T-helper 17 cell (primary cell): ENCODE data around the gene OSTN. TPM values are rescaled to one million over a fixed set of nuclear protein-coding genes. Genes with fewer than 3 reads are reported as not detected.
"Not testable (repeated sequence)": the region's sequence is repeated elsewhere in the genome, so short reads cannot be mapped to it uniquely, and the experiment has no call there.

Experiments used
- ATAC-seq: fragments of 150-1000 bp; cut with Tn5 transposase; 2 replicates; pipeline ENCODE4 v1.10.0; 2021; ENCODE audit warnings: mild to moderate bottlenecking, moderate library complexity
- DNase-seq, 3 donors: peaks; one replicate each; pipeline versions ENCODE4 v3.0.0 to v3.0.0-alpha.2; 2020 to 2021
- H3K9me3 ChIP-seq: one replicate; pipeline ENCODE4 v1.7.0; 2013; ENCODE audit warnings: low read length, mild to moderate bottlenecking; ENCODE audit not compliant: control insufficient read depth, poor library complexity, severe bottlenecking
- H3K27ac Mint-ChIP-seq: one replicate; pipeline ENCODE4 v1.8.0; 2022; ENCODE audit warnings: mild to moderate bottlenecking, moderate library complexity, mixed read lengths
- H3K27me3 Mint-ChIP-seq: one replicate; pipeline ENCODE4 v1.8.0; 2022; ENCODE audit warnings: mixed read lengths
- H3K36me3 Mint-ChIP-seq: one replicate; pipeline ENCODE4 v1.8.0; 2022; ENCODE audit warnings: low read depth, mixed read lengths
- H3K4me1 Mint-ChIP-seq: one replicate; pipeline ENCODE4 v1.8.0; 2022; ENCODE audit warnings: mild to moderate bottlenecking, mixed read lengths
- H3K4me3 Mint-ChIP-seq: one replicate; pipeline ENCODE4 v1.8.0; 2022; ENCODE audit warnings: mild to moderate bottlenecking, moderate library complexity, mixed read lengths
- total RNA-seq, 4 donors: library from RNA in 2 of 4; stranded (reverse) in 2 of 4; gene quantifications; one replicate each; pipeline ENCODE4 v1.2.3 and lab custom pipeline; 2022 to 2026

Gene OSTN, protein sequence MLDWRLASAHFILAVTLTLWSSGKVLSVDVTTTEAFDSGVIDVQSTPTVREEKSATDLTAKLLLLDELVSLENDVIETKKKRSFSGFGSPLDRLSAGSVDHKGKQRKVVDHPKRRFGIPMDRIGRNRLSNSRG
- not detected for total RNA-seq
- total RNA-seq (lab: John Stamatoyannopoulos, UW) = 0 reads per million in 2 donors

DNA sequence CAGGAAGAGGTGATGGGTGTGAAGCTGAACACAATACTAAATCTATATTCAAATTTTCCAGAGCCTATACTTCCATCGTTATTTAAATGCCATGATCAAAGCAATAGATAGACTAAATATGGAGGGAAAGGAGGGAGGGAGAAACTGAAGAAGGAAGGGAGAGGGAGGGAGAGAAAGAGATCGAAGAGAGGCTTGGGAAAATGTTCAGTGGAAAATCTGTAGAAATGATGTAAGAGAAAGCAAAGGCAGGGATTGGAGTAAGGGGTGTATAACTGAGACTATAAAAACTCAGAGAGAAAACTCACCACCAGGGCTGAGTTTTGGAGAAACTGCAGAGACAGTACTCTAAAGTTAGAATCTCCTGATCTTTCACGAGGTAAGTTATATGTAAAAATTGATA is at the start of gene OSTN:
OSTN (plus strand) TSS at position 310 of the 400 bp plus-strand sequence. CDS start 13,292 bp downstream, outside the sequence.
- Mint-ChIP-seq H3K27me3 (no peaks in the 10 kb centered on the region), H3K36me3 (no peaks in the 10 kb centered on the region), H3K4me1 (no peaks in the 10 kb centered on the region), H3K27ac (no peak within 1 kb of the TSS), H3K4me3 (no peak within 1 kb of the TSS)
- no peaks in the 10 kb centered on the region for H3K9me3 ChIP-seq
- DNase-seq (no peak), ATAC-seq (no peak)

DNA sequence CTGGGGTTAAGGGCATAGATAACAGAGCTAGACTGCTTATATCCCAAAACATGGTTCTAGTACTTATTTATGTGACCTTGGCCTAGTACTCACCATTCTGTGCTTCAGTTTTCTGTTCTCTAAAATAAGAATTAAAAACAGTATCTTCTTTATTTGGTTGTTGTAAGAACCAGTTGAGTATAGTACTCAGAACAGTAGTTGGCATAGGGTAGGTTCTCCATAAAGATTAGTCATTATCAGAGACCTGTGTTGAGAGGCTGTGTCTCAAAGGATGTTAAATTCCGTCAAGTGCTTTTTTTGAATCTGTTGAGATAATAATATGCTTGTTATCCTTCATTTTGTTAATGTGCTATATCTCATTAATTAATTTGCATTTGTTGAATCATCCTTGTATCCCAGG is 47.4 kb upstream of the OSTN start:
- DNase-seq = no peak
- no peaks in the 10 kb centered on the region for H3K4me1 Mint-ChIP-seq
- H3K36me3 Mint-ChIP-seq = no peaks in the 10 kb centered on the region
- H3K4me3 Mint-ChIP-seq = no peak overlapping the region
- ATAC-seq = no peak
- no peak overlapping the region for H3K27ac Mint-ChIP-seq
- no peaks in the 10 kb centered on the region for H3K9me3 ChIP-seq
- no peaks in the 10 kb centered on the region for H3K27me3 Mint-ChIP-seq

DNA sequence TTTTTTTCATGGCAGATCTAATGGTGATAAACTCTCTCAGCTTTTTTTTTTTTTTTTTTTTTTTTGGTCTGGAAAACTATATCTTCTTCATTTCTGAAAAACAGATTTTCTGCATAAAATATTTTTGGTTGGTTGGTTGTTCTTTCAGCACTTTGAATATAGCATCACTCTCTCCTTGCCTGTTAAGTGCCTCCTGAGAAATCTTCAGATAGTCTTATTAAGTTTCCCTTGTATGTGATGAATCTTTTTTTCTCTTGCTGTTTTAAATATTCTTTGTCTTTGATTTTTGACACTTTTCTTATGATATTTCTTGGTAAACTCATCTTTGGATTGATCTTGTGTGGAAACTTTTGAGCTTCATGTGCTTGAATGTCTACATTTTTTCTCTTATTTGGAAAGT is 44.2 kb upstream of the OSTN start:
- DNase-seq (no peak), ATAC-seq (no peak)
- Mint-ChIP-seq H3K27ac (no peak overlapping the region), H3K4me3 (no peak overlapping the region), H3K27me3 (no peaks in the 10 kb centered on the region), H3K36me3 (no peaks in the 10 kb centered on the region), H3K4me1 (no peaks in the 10 kb centered on the region)
- H3K9me3 ChIP-seq = no peaks in the 10 kb centered on the region

DNA sequence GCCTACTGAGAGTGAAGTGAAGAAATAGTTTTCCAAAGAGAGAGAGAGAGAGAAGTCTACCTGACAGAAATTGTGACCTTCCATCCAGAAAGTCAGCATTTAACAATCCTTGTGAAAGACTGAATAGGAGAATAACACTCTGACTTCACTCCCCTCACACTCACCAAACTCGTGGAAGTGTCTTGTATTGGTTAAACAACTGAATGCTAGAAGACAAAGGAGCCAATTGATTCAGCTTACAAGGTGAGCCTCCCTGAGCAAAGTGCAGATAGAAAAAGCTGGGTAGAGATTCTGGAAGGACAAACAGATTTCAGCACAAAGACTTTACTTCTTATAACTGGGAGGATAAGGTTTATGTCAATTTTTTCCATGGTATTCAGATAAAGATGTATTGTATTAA is 40.8 kb upstream of the OSTN start:
- no peaks in the 10 kb centered on the region for H3K9me3 ChIP-seq
- Mint-ChIP-seq H3K4me1 (no peaks in the 10 kb centered on the region), H3K4me3 (no peak overlapping the region), H3K36me3 (no peaks in the 10 kb centered on the region), H3K27me3 (no peaks in the 10 kb centered on the region), H3K27ac (no peak overlapping the region)
- no peak for ATAC-seq
- DNase-seq = no peak

DNA sequence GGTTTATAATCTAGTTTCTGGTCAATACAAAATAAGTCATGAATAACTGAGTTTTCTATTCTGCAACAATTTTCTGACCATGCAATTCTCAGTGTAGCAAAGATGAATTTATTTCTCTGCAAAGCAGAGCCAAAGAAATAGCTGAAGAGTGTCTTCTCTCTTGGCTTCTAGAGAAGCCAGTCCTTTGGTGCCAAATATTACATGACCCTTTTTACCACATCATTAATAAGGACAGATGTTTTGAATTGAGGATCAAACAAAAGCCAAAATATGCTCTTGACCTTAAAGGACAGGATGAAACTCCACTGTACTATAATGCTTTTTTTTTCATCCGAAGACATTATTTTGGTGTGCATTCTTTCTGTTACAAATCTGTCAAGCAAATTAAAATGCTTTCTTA is 40.2 kb upstream of the OSTN start:
- no peak overlapping the region for H3K27ac Mint-ChIP-seq
- H3K9me3 ChIP-seq = no peaks in the 10 kb centered on the region
- no peaks in the 10 kb centered on the region for H3K27me3 Mint-ChIP-seq
- no peak for ATAC-seq
- no peaks in the 10 kb centered on the region for H3K4me1 Mint-ChIP-seq
- no peaks in the 10 kb centered on the region for H3K36me3 Mint-ChIP-seq
- DNase-seq = no peak
- H3K4me3 Mint-ChIP-seq = no peak overlapping the region

DNA sequence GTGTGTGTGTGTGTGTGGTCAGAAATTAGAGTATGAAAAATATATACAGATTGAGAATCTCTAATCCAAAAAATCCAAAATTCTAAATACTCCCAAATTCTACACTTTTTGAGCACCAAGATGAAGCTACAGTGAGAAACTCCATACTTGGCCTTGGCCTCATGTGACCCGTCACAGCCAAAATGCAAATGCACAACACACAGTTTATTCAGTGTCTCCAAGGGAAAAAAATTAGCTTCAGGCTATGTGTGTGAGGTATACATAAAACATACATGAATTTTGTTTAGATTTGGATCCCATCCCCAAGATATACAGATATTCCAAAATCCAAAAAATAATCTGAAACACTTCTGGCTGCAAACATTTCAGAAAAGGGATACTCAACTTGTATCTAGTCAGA is 33.2 kb upstream of the OSTN start:
- no peak overlapping the region for H3K4me3 Mint-ChIP-seq
- H3K9me3 ChIP-seq = no peaks in the 10 kb centered on the region
- H3K36me3 Mint-ChIP-seq = no peaks in the 10 kb centered on the region
- H3K27ac Mint-ChIP-seq = no peak overlapping the region
- DNase-seq = no peak
- H3K4me1 Mint-ChIP-seq = no peaks in the 10 kb centered on the region
- no peak for ATAC-seq
- no peaks in the 10 kb centered on the region for H3K27me3 Mint-ChIP-seq

DNA sequence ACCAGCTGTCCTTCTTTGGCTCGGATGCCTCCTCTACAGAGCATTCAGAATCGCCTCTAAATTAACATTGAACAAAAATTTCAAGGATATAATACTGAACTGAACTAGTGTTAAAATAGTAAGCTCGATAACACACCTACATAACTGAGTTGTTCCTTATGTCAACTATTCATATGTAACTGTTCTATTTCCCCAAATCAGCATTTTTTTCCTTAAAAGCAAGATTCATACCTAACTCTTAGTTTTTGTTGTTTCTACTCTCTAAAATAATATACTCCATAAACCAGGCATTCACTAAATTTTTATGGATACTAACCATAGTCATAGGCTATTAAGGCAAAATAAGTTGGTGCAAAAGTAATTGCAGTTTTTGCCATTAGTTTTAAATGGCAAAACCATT is 32.7 kb upstream of the OSTN start:
- Mint-ChIP-seq H3K36me3 (no peaks in the 10 kb centered on the region), H3K4me3 (no peak overlapping the region), H3K27ac (no peak overlapping the region), H3K4me1 (no peaks in the 10 kb centered on the region), H3K27me3 (no peaks in the 10 kb centered on the region)
- H3K9me3 ChIP-seq = no peaks in the 10 kb centered on the region
- ATAC-seq (no peak), DNase-seq (no peak)

DNA sequence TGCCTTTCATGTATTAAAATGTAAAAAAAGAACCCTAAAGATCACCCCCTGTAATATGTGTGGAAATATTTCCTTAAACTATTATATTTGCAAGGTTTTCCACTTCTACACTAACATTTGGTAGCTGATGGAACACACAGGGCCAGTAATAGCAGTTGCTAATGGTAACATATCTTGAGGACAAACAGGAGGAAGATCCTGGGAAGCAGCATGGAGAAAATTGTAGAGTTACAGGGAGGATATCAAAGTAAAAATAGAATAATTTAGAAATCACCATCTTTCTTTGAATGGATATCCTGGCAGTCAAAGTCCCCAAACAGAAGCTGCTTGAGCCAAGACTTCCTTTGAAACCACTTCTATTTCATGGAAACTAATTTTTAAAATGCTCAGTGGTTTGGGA is 29.5 kb upstream of the OSTN start:
- H3K27me3 Mint-ChIP-seq = no peaks in the 10 kb centered on the region
- ATAC-seq = no peak
- no peaks in the 10 kb centered on the region for H3K36me3 Mint-ChIP-seq
- no peaks in the 10 kb centered on the region for H3K4me1 Mint-ChIP-seq
- no peak for DNase-seq
- no peaks in the 10 kb centered on the region for H3K9me3 ChIP-seq
- H3K4me3 Mint-ChIP-seq = no peak overlapping the region
- no peak overlapping the region for H3K27ac Mint-ChIP-seq

DNA sequence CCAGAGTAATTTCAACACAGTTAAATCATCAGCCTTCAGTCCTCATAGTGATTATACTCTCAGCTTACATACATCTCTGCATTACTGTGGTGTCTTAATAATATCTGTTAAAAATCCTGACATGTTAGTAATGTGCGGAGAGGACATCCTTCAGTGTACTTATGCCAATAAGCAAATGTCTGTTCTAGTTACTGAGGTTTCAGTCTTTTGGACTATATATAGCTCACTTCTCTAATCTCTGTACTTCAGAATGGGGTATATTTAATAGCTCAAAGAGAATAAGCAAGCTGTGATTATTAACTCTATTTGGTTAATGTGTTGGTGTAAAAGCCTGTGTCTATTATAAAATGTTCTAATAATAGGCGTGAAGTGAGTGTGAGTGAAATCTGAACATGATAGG is 28.9 kb upstream of the OSTN start:
- Mint-ChIP-seq H3K4me3 (no peak overlapping the region), H3K27ac (no peak overlapping the region), H3K27me3 (no peaks in the 10 kb centered on the region), H3K4me1 (no peaks in the 10 kb centered on the region), H3K36me3 (no peaks in the 10 kb centered on the region)
- no peaks in the 10 kb centered on the region for H3K9me3 ChIP-seq
- DNase-seq = no peak
- no peak for ATAC-seq

DNA sequence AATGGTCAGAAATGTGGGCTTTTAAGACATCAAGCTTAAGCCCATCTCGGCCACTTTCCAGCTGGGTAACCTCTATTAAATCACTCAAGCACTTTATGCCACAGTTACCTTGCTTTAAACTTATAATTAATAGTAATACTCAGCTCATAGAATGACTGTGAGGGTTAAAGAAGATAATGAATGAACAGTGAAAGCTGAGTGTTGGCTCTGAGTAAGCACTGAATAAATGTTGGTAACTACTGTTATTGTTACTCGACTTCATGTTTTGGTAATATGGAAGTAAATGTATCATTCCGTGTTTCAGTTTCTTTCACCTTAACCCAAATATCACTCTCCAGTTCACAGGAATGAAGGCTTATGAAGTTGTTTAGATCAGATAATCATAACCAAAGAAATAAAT is 23.9 kb upstream of the OSTN start:
- DNase-seq = no peak
- ATAC-seq = no peak
- Mint-ChIP-seq H3K27me3 (no peaks in the 10 kb centered on the region), H3K4me1 (no peaks in the 10 kb centered on the region), H3K4me3 (no peak overlapping the region), H3K36me3 (no peaks in the 10 kb centered on the region), H3K27ac (no peak overlapping the region)
- no peaks in the 10 kb centered on the region for H3K9me3 ChIP-seq

DNA sequence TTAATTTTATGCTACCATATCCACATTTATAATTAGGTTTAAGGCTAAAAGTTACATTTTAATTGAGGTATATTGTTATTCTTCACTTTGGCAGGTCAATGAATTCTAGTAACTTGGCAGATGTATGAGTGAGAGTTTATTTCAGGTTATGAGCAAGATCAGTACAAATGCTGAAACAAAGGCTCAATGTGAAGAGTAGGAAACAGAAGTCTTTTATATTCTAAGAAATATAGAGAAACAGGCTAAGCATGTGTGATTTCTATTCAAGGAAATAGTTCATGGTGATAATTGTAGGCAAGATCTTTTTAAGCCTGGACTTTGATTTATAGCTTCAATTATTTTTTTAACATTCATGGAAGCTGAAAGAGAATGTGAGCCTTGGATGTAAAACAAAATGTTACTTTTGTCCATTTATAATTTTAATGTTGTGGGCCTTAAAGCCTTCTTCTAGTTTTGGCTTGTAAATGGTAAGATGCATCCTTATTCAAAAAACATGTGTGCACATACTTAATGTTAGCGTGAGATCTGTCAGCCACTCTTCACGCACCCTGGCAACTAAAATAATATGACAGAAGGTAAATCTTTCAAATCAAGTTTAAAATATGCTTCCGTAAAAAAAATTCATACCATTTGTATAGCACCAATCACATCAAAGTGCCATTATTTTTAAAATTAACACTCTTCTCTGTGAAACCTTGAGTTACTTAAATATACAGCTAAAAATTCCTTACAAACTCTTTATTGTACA is 22.8 kb upstream of the OSTN start:
- no peak overlapping the region for H3K4me3 Mint-ChIP-seq
- no peaks in the 10 kb centered on the region for H3K36me3 Mint-ChIP-seq
- H3K4me1 Mint-ChIP-seq = no peaks in the 10 kb centered on the region
- ATAC-seq (no peak), DNase-seq (no peak)
- no peaks in the 10 kb centered on the region for H3K27me3 Mint-ChIP-seq
- no peaks in the 10 kb centered on the region for H3K9me3 ChIP-seq
- H3K27ac Mint-ChIP-seq = no peak overlapping the region

DNA sequence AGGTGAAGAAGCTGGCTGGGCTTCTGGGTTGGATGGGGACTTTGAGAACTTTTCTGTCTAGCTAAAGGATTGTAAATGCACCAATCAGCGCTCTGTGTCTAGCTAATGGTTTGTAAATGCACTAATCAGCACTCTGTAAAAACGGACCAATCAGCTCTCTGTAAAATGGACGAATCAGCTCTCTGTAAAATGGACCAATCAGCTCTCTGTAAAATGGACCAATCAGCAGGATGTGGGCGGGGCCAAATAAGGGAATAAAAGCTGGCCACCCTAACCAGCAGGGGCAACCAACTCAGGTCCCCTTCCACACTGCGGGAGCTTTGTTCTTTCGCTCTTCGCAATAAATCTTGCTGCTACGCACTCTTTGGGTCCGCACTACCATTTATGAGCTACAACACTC is 13.7 kb upstream of the OSTN start:
- not testable (repeated sequence) for H3K27me3 Mint-ChIP-seq, H3K9me3 ChIP-seq, ATAC-seq, H3K27ac Mint-ChIP-seq, H3K4me1 Mint-ChIP-seq, H3K4me3 Mint-ChIP-seq, H3K36me3 Mint-ChIP-seq, DNase-seq

DNA sequence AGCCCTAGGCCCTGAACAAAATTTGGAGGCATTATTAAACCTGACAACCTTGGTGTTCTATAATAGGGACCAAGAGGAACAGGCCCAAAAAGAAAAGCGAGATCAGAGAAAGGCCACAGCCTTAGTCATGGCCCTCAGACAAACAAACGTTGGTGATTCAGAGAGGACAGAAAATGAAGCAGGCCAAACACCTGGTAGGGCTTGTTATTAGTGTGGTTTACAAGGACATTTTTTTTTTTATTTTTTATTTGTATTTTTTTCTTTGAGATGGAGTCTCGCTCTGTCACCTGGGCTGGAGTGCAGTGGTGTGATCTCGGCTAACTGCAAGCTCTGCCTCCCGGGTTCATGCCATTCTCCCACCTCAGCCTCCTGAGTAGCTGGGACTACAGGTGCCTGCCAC is 10.8 kb upstream of the OSTN start:
- ATAC-seq, H3K36me3 Mint-ChIP-seq, H3K27ac Mint-ChIP-seq: not testable (repeated sequence)

DNA sequence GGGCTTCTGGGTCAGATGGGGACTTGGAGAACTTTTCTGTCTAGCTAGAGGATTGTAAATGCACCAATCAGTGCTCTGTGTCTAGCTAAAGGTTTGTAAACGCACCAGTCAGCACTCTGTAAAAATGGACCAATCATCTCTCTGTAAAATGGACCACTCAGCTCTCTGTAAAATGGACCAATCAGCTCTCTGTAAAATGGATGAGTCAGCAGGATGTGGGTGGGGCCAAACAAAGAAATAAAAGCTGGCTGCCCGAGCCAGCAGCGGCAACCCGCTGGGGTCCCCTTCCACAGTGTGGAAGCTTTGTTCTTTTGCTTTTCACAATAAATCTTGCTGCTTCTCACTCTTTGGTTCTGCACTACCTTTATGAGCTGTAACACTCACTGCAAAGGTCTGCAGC is 6.8 kb upstream of the OSTN start:
- DNase-seq, H3K27me3 Mint-ChIP-seq, H3K9me3 ChIP-seq, ATAC-seq, H3K4me3 Mint-ChIP-seq, H3K4me1 Mint-ChIP-seq, H3K27ac Mint-ChIP-seq, H3K36me3 Mint-ChIP-seq: not testable (repeated sequence)

More for the DNA sequence above, 10.8 kb upstream of the OSTN start:
- H3K4me1 Mint-ChIP-seq, DNase-seq, H3K27me3 Mint-ChIP-seq, H3K4me3 Mint-ChIP-seq, H3K9me3 ChIP-seq: not testable (repeated sequence)
